ENCODE measurements around the gene TMEM198.

DNA sequence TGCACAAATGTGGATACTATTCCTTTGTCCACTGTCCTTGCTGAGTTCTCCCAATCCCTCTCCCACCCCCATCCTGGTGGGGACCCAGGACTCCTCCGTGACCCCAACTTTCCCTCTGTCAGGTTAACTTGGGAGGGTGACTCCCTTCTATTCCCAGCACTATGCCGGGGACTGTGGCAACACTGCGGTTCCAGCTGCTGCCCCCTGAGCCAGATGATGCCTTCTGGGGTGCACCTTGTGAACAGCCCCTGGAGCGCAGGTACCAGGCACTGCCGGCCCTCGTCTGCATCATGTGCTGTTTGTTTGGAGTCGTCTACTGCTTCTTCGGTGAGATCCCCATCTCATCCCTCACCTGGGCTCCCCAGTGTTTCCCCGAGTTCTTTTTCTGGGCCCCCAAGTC, 739 bp downstream of the TMEM198 start:
- no peak for TF ChIP-seq POLR2A (IDR thresholded peaks at IDR 0.05)
- TF ChIP-seq, protein P1, sequence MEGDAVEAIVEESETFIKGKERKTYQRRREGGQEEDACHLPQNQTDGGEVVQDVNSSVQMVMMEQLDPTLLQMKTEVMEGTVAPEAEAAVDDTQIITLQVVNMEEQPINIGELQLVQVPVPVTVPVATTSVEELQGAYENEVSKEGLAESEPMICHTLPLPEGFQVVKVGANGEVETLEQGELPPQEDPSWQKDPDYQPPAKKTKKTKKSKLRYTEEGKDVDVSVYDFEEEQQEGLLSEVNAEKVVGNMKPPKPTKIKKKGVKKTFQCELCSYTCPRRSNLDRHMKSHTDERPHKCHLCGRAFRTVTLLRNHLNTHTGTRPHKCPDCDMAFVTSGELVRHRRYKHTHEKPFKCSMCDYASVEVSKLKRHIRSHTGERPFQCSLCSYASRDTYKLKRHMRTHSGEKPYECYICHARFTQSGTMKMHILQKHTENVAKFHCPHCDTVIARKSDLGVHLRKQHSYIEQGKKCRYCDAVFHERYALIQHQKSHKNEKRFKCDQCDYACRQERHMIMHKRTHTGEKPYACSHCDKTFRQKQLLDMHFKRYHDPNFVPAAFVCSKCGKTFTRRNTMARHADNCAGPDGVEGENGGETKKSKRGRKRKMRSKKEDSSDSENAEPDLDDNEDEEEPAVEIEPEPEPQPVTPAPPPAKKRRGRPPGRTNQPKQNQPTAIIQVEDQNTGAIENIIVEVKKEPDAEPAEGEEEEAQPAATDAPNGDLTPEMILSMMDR (IDR thresholded peaks at IDR 0.05): no peak
